ENCODE measurements around the gene MYBL2. TPM values are rescaled to one million over a fixed set of nuclear protein-coding genes. Genes with fewer than 3 reads are reported as not detected.

MYBL2 gene
- polyA plus RNA-seq, 1 of the 3 experiments (the other 2 are of a cell fraction) = 9.7 TPM

DNA sequence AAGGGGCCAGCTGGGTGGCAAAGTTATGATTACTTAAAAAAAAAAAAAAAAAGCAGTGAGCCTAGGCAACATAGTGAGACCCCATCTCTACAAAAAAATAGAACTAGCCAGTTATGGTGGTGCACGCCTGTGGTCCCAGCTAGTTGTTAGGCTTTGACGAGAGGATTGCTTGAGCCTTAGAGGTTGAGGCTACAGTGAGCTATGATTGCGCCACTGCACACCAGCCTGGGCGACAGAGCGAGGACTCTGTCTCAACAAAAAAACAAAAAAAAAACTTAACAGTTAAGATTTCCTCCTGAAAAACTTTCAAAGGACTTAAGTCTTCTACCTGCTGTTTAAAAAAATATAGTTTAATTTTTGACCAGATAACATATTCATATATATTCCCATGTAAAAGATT, 57.5 kb downstream of the MYBL2 start:
- H3K27me3 ChIP-seq (ENCODE audit: insufficient read depth) = no peaks in the 10 kb centered on the region
- CTCF ChIA-PET = interaction anchor here (0.8 kb wide), 1 partner anchor 25 kb away, joined by 3 read pairs; no protein-coding TSS in a partner anchor
- TF ChIP-seq TAF1 (IDR thresholded peaks at IDR 0.05; ENCODE audit: borderline replicate concordance, low read depth, low read length) (no peak), RAD21 (IDR thresholded peaks at IDR 0.05; ENCODE audit: low read length) (no peak), SIN3A (IDR thresholded peaks at IDR 0.05; ENCODE audit: borderline replicate concordance, low read depth, low read length) (no peak), NFIC (IDR thresholded peaks at IDR 0.05; ENCODE audit: borderline replicate concordance) (no peak), RCOR1 (IDR thresholded peaks at IDR 0.05; ENCODE audit: low read length) (no peak), GATA2 (CRISPR knock-in tag; IDR thresholded peaks at IDR 0.05) (no peak), GABPA (IDR thresholded peaks at IDR 0.05; ENCODE audit: low read depth) (no peak), FOSL2 (IDR thresholded peaks at IDR 0.05; ENCODE audit: borderline replicate concordance, low read depth) (no peak), FOXJ3 (CRISPR knock-in tag; IDR thresholded peaks at IDR 0.05) (no peak), FOXM1 (IDR thresholded peaks at IDR 0.05; ENCODE audit: low read depth) (no peak)
- TF ChIP-seq, protein P1, sequence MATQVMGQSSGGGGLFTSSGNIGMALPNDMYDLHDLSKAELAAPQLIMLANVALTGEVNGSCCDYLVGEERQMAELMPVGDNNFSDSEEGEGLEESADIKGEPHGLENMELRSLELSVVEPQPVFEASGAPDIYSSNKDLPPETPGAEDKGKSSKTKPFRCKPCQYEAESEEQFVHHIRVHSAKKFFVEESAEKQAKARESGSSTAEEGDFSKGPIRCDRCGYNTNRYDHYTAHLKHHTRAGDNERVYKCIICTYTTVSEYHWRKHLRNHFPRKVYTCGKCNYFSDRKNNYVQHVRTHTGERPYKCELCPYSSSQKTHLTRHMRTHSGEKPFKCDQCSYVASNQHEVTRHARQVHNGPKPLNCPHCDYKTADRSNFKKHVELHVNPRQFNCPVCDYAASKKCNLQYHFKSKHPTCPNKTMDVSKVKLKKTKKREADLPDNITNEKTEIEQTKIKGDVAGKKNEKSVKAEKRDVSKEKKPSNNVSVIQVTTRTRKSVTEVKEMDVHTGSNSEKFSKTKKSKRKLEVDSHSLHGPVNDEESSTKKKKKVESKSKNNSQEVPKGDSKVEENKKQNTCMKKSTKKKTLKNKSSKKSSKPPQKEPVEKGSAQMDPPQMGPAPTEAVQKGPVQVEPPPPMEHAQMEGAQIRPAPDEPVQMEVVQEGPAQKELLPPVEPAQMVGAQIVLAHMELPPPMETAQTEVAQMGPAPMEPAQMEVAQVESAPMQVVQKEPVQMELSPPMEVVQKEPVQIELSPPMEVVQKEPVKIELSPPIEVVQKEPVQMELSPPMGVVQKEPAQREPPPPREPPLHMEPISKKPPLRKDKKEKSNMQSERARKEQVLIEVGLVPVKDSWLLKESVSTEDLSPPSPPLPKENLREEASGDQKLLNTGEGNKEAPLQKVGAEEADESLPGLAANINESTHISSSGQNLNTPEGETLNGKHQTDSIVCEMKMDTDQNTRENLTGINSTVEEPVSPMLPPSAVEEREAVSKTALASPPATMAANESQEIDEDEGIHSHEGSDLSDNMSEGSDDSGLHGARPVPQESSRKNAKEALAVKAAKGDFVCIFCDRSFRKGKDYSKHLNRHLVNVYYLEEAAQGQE (IDR thresholded peaks at IDR 0.05; ENCODE audit: low read depth, low read length) = no peak
- TF ChIP-seq, protein P2, sequence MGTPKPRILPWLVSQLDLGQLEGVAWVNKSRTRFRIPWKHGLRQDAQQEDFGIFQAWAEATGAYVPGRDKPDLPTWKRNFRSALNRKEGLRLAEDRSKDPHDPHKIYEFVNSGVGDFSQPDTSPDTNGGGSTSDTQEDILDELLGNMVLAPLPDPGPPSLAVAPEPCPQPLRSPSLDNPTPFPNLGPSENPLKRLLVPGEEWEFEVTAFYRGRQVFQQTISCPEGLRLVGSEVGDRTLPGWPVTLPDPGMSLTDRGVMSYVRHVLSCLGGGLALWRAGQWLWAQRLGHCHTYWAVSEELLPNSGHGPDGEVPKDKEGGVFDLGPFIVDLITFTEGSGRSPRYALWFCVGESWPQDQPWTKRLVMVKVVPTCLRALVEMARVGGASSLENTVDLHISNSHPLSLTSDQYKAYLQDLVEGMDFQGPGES (IDR thresholded peaks at IDR 0.05; ENCODE audit: low read depth, low read length) = no peak
- no peak overlapping the region for H3K4me3 ChIP-seq (ENCODE audit: low read depth in 2 of 2, low read length in 1 of 2)
- peaks cover 0 to 15% of the 10 kb centered on the region in 2 experiments; a peak in 1 of 4 replicates for H3K4me1 ChIP-seq (ENCODE audit: control insufficient read depth in 1 of 2, insufficient read depth in 2 of 2, low read depth in 1 of 2, low read length in 1 of 2)
- no peak overlapping the region for H3K27ac ChIP-seq (ENCODE audit: low read depth in 2 of 2, low read length in 1 of 2)
- no peaks in the 10 kb centered on the region for H3F3A ChIP-seq (replicated peaks; ENCODE audit: insufficient read depth)
- 94% methylated on average over 5 of the region's 5 CpGs for WGBS (ENCODE audit: low lambda C conversion rate)
- H3K9me2 ChIP-seq = no peaks in the 10 kb centered on the region
- H3K9ac ChIP-seq = no peak overlapping the region
- no peaks in the 10 kb centered on the region for H3K79me2 ChIP-seq (ENCODE audit: insufficient read depth)
- no peaks in the 10 kb centered on the region for H3K36me3 ChIP-seq (replicated peaks in 1 of 2; ENCODE audit: control insufficient read depth in 1 of 2, insufficient read depth in 2 of 2, low read length in 1 of 2)
- no peaks in the 10 kb centered on the region for H4K20me1 ChIP-seq (ENCODE audit: insufficient read depth)
- POLR2A ChIA-PET = no interaction called here
- no peak overlapping the region for H2AFZ ChIP-seq (ENCODE audit: low read depth)
- DNase-seq = no peak
- no peaks in the 10 kb centered on the region for H3K9me3 ChIP-seq
- no peak overlapping the region for H3K4me2 ChIP-seq

DNA sequence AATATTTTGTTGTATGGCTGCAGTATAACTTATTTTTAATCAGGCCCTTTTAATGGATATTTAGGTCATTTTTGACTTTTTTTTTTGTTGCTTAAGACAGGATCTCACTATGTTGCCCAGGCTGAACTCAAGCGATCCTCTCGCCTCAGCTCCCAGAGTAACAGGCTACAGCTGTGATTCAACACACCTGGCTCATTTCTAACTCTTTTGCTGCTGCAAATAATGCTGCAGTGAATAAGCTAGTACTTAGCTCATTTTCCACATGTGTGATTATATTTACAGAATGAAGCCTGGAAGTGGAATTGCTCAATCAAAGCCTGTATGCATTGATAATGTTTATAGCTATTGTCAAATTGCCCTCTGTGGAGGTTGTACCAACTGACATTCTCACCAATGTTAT, 58.8 kb downstream of the MYBL2 start:
- no peaks in the 10 kb centered on the region for H4K20me1 ChIP-seq (ENCODE audit: insufficient read depth)
- TF ChIP-seq SIN3A (IDR thresholded peaks at IDR 0.05; ENCODE audit: borderline replicate concordance, low read depth, low read length) (no peak), GATA2 (CRISPR knock-in tag; IDR thresholded peaks at IDR 0.05) (no peak), TEAD4 (IDR thresholded peaks at IDR 0.05; ENCODE audit: borderline replicate concordance, insufficient read depth) (no peak), POLR2AphosphoS5 (IDR thresholded peaks at IDR 0.05; ENCODE audit: low read depth, low read length) (no peak)
- TF ChIP-seq, protein P1 (IDR thresholded peaks at IDR 0.05; ENCODE audit: low read depth, low read length) = no peak
- TF ChIP-seq, protein P3, sequence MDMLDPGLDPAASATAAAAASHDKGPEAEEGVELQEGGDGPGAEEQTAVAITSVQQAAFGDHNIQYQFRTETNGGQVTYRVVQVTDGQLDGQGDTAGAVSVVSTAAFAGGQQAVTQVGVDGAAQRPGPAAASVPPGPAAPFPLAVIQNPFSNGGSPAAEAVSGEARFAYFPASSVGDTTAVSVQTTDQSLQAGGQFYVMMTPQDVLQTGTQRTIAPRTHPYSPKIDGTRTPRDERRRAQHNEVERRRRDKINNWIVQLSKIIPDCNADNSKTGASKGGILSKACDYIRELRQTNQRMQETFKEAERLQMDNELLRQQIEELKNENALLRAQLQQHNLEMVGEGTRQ (IDR thresholded peaks at IDR 0.05; ENCODE audit: borderline replicate concordance, low read depth, low read length) = no peak
- no peaks in the 10 kb centered on the region for H3K79me2 ChIP-seq (ENCODE audit: insufficient read depth)
- H3K4me3 ChIP-seq (ENCODE audit: low read depth in 2 of 2, low read length in 1 of 2) = no peak overlapping the region
- no peak overlapping the region for H3K9ac ChIP-seq
- H3K36me3 ChIP-seq (replicated peaks in 1 of 2; ENCODE audit: control insufficient read depth in 1 of 2, insufficient read depth in 2 of 2, low read length in 1 of 2) = no peaks in the 10 kb centered on the region
- DNase-seq = no peak
- ChIA-PET CTCF (interaction anchor here (0.8 to 1.6 kb wide), 3 partner anchors 10 to 188 kb away, joined by 3 to 4 read pairs (median 3); no protein-coding TSS in a partner anchor), POLR2A (no interaction called here)
- no peaks in the 10 kb centered on the region for H3K9me3 ChIP-seq
- no peak overlapping the region for H3K27ac ChIP-seq (ENCODE audit: low read depth in 2 of 2, low read length in 1 of 2)
- H3F3A ChIP-seq (replicated peaks; ENCODE audit: insufficient read depth) = no peaks in the 10 kb centered on the region
- peaks cover 0 to 15% of the 10 kb centered on the region in 2 experiments; a peak in 1 of 4 replicates for H3K4me1 ChIP-seq (ENCODE audit: control insufficient read depth in 1 of 2, insufficient read depth in 2 of 2, low read depth in 1 of 2, low read length in 1 of 2)
- H3K9me2 ChIP-seq = no peaks in the 10 kb centered on the region
- WGBS (ENCODE audit: low lambda C conversion rate) = 100% methylated on average over 2 of the region's 2 CpGs
- no peak overlapping the region for H2AFZ ChIP-seq (ENCODE audit: low read depth)
- no peak overlapping the region for H3K4me2 ChIP-seq
- H3K27me3 ChIP-seq (ENCODE audit: insufficient read depth) = no peaks in the 10 kb centered on the region

All from SK-N-SH (cell line).